Ectodermal cell (in vitro differentiated cells): ENCODE results near the gene TRIM14.

Experiments
- H3K27ac ChIP-seq: 2 replicates; pipeline ENCODE4 v1.7.0; 2013; ENCODE audit warnings: mild to moderate bottlenecking, low read depth, low read length; ENCODE audit not compliant: insufficient read depth, poor library complexity, severe bottlenecking
- H3K27me3 ChIP-seq: 2 replicates; pipeline ENCODE4 v1.7.0; 2013; ENCODE audit warnings: mild to moderate bottlenecking, low read length; ENCODE audit not compliant: insufficient read depth, control insufficient read depth, poor library complexity, severe bottlenecking
- H3K36me3 ChIP-seq: one replicate; pipeline ENCODE4 v1.7.0; 2013; ENCODE audit warnings: low read length; ENCODE audit not compliant: control insufficient read depth, insufficient read depth
- H3K4me1 ChIP-seq: one replicate; pipeline ENCODE4 v1.7.0; 2013; ENCODE audit warnings: low read length; ENCODE audit not compliant: control insufficient read depth, insufficient read depth
- H3K4me3 ChIP-seq: 2 replicates; pipeline ENCODE4 v1.7.0; 2013; ENCODE audit warnings: low read depth, low read length, control low read depth; ENCODE audit not compliant: insufficient read depth
- H3K9me3 ChIP-seq: 2 replicates; pipeline ENCODE4 v1.7.0; 2013; ENCODE audit warnings: mild to moderate bottlenecking, low read length, moderate library complexity; ENCODE audit not compliant: control insufficient read depth
- WGBS, 2 experiments: methylation state at CpG; one replicate each; pipeline ENCODE4 v1.1.7; 2013; ENCODE audit warnings: missing lambda C conversion rate in 2 of 2; 5-methylcytosine and 5-hydroxymethylcytosine counted together

Gene TRIM14

GRCh38 chr9:98039607-98040017 is 79.4 kb downstream of the TRIM14 start:
- Histone ChIP-seq H3K27ac (no peak overlapping the region), H3K4me3 (no peak overlapping the region), H3K4me1 (no peaks in the 10 kb centered on the region), H3K27me3 (no peaks in the 10 kb centered on the region), H3K9me3 (no peaks in the 10 kb centered on the region), H3K36me3 (no peaks in the 10 kb centered on the region)
- WGBS, 2 experiments: 84 to 87% methylated on average over 10 of the region's 10 CpGs

- no peaks in the 10 kb centered on the region for H3K4me1 ChIP-seq
- no peak overlapping the region for H3K27ac ChIP-seq
- no peaks in the 10 kb centered on the region for H3K36me3 ChIP-seq
- 84 to 86% methylated on average over 8 of the region's 8 CpGs for WGBS, 2 experiments
- H3K9me3 ChIP-seq: no peaks in the 10 kb centered on the region
- H3K4me3 ChIP-seq: no peak overlapping the region
- no peaks in the 10 kb centered on the region for H3K27me3 ChIP-seq
Observed at GRCh38 chr9:98038958-98039357, 80.1 kb downstream of the TRIM14 start.

GRCh38 chr9:98037357-98037756 is 81.7 kb downstream of the TRIM14 start:
- H3K36me3 ChIP-seq: no peaks in the 10 kb centered on the region
- no peaks in the 10 kb centered on the region for H3K27me3 ChIP-seq
- no peak overlapping the region for H3K4me3 ChIP-seq

GRCh38 chr9:98034593-98035546 is 84.2 kb downstream of the TRIM14 start:
- Histone ChIP-seq H3K36me3 (no peaks in the 10 kb centered on the region), H3K9me3 (no peaks in the 10 kb centered on the region), H3K27ac (no peak overlapping the region), H3K27me3 (no peaks in the 10 kb centered on the region), H3K4me3 (no peak overlapping the region), H3K4me1 (no peaks in the 10 kb centered on the region)
- WGBS, 2 experiments: 45 to 46% methylated on average over 19 to 20 of the region's 20 CpGs

More at GRCh38 chr9:98037357-98037756, 81.7 kb downstream of the TRIM14 start:
- Histone ChIP-seq H3K4me1 (no peaks in the 10 kb centered on the region), H3K27ac (no peak overlapping the region), H3K9me3 (no peaks in the 10 kb centered on the region)

- Histone ChIP-seq H3K27me3 (no peaks in the 10 kb centered on the region), H3K36me3 (no peaks in the 10 kb centered on the region), H3K4me1 (no peaks in the 10 kb centered on the region), H3K9me3 (no peaks in the 10 kb centered on the region), H3K4me3 (no peak overlapping the region), H3K27ac (no peak overlapping the region)
- 83 to 94% methylated on average over 1 of the region's 1 CpG for WGBS, 2 experiments
Observed at GRCh38 chr9:98031935-98032334, 87.1 kb downstream of the TRIM14 start.

- Histone ChIP-seq H3K9me3 (no peaks in the 10 kb centered on the region), H3K27me3 (no peaks in the 10 kb centered on the region), H3K27ac (no peak overlapping the region), H3K4me1 (no peaks in the 10 kb centered on the region), H3K36me3 (no peaks in the 10 kb centered on the region), H3K4me3 (no peak overlapping the region)
Observed at GRCh38 chr9:98031169-98031568, 87.9 kb downstream of the TRIM14 start.

- WGBS, 2 experiments: 93 to 100% methylated on average over 1 of the region's 1 CpG
- no peaks in the 10 kb centered on the region for H3K9me3 ChIP-seq
Observed at GRCh38 chr9:98024702-98025101, 94.3 kb downstream of the TRIM14 start.

GRCh38 chr9:98022447-98022846 is 96.6 kb downstream of the TRIM14 start:
- 91 to 93% methylated on average over 8 of the region's 8 CpGs for WGBS, 2 experiments

More at GRCh38 chr9:98024702-98025101, 94.3 kb downstream of the TRIM14 start:
- Histone ChIP-seq H3K27ac (no peak overlapping the region), H3K27me3 (no peaks in the 10 kb centered on the region), H3K36me3 (no peaks in the 10 kb centered on the region), H3K4me1 (no peaks in the 10 kb centered on the region), H3K4me3 (no peak overlapping the region)

GRCh38 chr9:98021306-98022040 is 97.5 kb downstream of the TRIM14 start:
- Histone ChIP-seq H3K27ac (no peak overlapping the region), H3K4me3 (no peak overlapping the region), H3K27me3 (no peaks in the 10 kb centered on the region), H3K4me1 (no peaks in the 10 kb centered on the region), H3K36me3 (no peaks in the 10 kb centered on the region), H3K9me3 (no peaks in the 10 kb centered on the region)
- 83 to 88% methylated on average over 8 of the region's 8 CpGs for WGBS, 2 experiments

More at GRCh38 chr9:98022447-98022846, 96.6 kb downstream of the TRIM14 start:
- Histone ChIP-seq H3K27ac (no peak overlapping the region), H3K36me3 (no peaks in the 10 kb centered on the region), H3K4me3 (no peak overlapping the region), H3K27me3 (no peaks in the 10 kb centered on the region), H3K4me1 (no peaks in the 10 kb centered on the region), H3K9me3 (no peaks in the 10 kb centered on the region)

- no peaks in the 10 kb centered on the region for H3K4me1 ChIP-seq
- H3K27ac ChIP-seq: no peak overlapping the region
- H3K27me3 ChIP-seq: no peaks in the 10 kb centered on the region
- WGBS, 2 experiments: 93 to 94% methylated on average over 8 of the region's 8 CpGs
- H3K36me3 ChIP-seq: peaks cover 3% of the 10 kb centered on the region
- no peaks in the 10 kb centered on the region for H3K9me3 ChIP-seq
- no peak overlapping the region for H3K4me3 ChIP-seq
Observed at GRCh38 chr9:98020476-98021145, 98.4 kb downstream of the TRIM14 start.
